ENCODE measurements around the gene UGCG. TPM values are rescaled to one million over a fixed set of nuclear protein-coding genes. Genes with fewer than 3 reads are reported as not detected.

The UGCG gene
- total and polyA plus RNA-seq, 9 donors, result 19.6 to 33.3 (median 25.8) TPM

GRCh38 chr9:111970827-111971226 is 74.2 kb downstream of the UGCG start:
- DNase-seq, result no peak
- no peaks in the 10 kb centered on the region for H3K27me3 ChIP-seq (ENCODE audit: control insufficient read depth, insufficient read depth, low read length)
- WGBS (ENCODE audit: insufficient coverage), result 100% methylated on average over 1 of the region's 2 CpGs
- H3K27ac ChIP-seq (ENCODE audit: low read length), result no peak overlapping the region
- peaks cover 12% of the 10 kb centered on the region for H3K4me1 ChIP-seq (ENCODE audit: control insufficient read depth, insufficient read depth, low read length)
- no peaks in the 10 kb centered on the region for H3K36me3 ChIP-seq (ENCODE audit: control insufficient read depth, insufficient read depth, low read length)
- H3K4me3 ChIP-seq (ENCODE audit: low read length), result no peak overlapping the region
- H3K9me3 ChIP-seq (replicated peaks; ENCODE audit: control insufficient read depth, low read depth, low read length), result no peaks in the 10 kb centered on the region

DNA sequence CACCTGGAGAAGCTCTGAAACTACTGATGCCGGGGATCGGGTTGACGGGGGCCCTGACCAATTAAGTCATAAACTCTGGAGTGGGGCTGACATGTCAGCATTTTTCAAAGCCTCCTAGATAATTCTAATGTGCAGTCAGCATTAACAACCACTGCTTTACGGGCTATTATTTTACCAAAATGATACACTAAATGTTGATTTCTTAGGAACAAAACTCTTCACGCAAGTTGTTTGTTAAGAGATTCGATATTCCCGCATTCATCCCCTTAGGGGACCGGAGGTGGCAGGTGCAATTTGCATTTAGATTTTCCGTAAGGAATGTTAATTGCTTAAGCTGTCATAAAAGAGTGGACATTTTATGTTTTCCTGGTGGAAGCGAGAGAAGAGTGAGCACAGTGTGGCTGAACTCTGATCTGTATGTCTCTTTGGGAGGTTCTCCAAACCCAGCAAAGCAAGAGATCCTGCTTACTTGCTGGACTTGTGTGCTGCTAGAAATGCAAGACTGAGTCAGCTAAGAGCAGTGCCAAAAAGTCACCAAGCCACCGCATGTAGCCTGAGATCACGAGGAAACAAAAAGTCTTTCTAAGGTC is 77.6 kb downstream of the UGCG start:
- WGBS (ENCODE audit: insufficient coverage), result 15% methylated on average over 6 of the region's 12 CpGs
- H3K4me1 ChIP-seq (ENCODE audit: control insufficient read depth, insufficient read depth, low read length), result peaks cover 12% of the 10 kb centered on the region
- peak; percentile 49 for DNase-seq
- peak overlapping the region; percentile 15 for H3K27ac ChIP-seq (ENCODE audit: low read length)
- H3K36me3 ChIP-seq (ENCODE audit: control insufficient read depth, insufficient read depth, low read length), result no peaks in the 10 kb centered on the region
- H3K9me3 ChIP-seq (replicated peaks; ENCODE audit: control insufficient read depth, low read depth, low read length), result no peaks in the 10 kb centered on the region
- no peak overlapping the region for H3K4me3 ChIP-seq (ENCODE audit: low read length)
- no peaks in the 10 kb centered on the region for H3K27me3 ChIP-seq (ENCODE audit: control insufficient read depth, insufficient read depth, low read length)

DNA sequence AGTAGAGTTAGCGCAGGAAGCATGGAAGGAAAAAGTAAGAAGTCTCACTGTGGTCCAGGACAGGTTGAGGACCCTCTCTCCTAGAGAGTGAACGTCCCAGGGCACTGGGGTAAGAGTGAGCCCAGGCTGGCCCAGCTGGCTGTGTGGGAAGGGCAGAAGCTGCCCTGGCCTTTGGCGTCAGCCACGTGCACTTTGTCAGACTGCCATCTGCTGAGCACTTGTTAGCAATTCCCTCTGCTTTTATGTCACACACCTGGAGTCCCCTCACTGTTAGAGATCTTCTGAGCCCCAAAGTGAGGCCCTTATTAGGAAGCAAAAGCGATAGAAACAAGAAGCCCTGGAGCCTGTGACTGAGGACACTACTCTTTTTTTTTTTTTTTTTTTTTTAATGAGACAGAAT is 79.1 kb downstream of the UGCG start:
- WGBS (ENCODE audit: insufficient coverage), result 69% methylated on average over 3 of the region's 5 CpGs
- no peaks in the 10 kb centered on the region for H3K36me3 ChIP-seq (ENCODE audit: control insufficient read depth, insufficient read depth, low read length)
- H3K4me1 ChIP-seq (ENCODE audit: control insufficient read depth, insufficient read depth, low read length), result peaks cover 12% of the 10 kb centered on the region
- H3K9me3 ChIP-seq (replicated peaks; ENCODE audit: control insufficient read depth, low read depth, low read length), result no peaks in the 10 kb centered on the region
- DNase-seq, result no peak
- no peaks in the 10 kb centered on the region for H3K27me3 ChIP-seq (ENCODE audit: control insufficient read depth, insufficient read depth, low read length)
- H3K4me3 ChIP-seq (ENCODE audit: low read length), result no peak overlapping the region
- H3K27ac ChIP-seq (ENCODE audit: low read length), result no peak overlapping the region

DNA sequence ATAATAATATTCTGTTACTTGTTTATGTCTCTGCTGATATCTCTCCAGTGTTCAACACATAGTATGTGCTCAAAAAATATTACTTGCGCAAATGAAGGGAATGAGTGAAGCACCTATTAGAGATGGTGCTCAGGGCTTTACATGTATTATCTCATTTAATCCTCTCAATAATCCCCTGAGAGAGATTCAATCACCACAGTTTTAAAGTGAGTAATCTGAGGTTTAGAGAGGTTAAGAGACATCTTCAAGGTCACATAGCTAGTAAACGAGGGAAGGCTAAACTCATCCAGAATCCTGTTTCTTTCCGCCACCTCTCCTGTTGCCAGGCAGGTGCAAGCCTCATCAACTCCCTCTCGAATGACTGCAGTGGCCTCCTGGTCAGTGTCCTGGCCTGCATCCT is 82.0 kb downstream of the UGCG start:
- Histone ChIP-seq H3K27ac (ENCODE audit: low read length) (no peak overlapping the region), H3K36me3 (ENCODE audit: control insufficient read depth, insufficient read depth, low read length) (no peaks in the 10 kb centered on the region), H3K4me1 (ENCODE audit: control insufficient read depth, insufficient read depth, low read length) (peaks cover 12% of the 10 kb centered on the region), H3K9me3 (replicated peaks; ENCODE audit: control insufficient read depth, low read depth, low read length) (no peaks in the 10 kb centered on the region), H3K27me3 (ENCODE audit: control insufficient read depth, insufficient read depth, low read length) (no peaks in the 10 kb centered on the region), H3K4me3 (ENCODE audit: low read length) (no peak overlapping the region)
- WGBS (ENCODE audit: insufficient coverage), result 80% methylated on average over 1 of the region's 4 CpGs
- no peak for DNase-seq

DNA sequence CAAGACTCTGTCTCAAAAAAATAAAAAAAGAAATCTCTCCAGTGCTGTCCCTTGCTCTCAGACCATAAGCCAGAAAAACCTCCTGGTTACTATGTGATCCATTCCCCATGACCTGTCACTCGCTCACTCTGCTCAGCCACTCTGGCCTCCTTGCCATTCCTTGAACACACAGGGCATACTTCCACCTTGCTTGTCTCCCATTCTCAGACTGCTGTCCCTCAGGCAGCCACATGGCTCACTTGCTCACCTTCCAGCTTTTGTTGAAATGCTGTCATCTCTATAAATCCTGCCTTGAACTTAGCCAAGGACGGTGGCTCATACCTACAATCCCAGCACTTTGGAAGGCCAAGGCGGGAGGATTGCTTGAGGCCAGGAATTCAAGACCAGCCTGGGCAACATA is 82.9 kb downstream of the UGCG start:
- Histone ChIP-seq H3K27me3 (ENCODE audit: control insufficient read depth, insufficient read depth, low read length) (no peaks in the 10 kb centered on the region), H3K4me1 (ENCODE audit: control insufficient read depth, insufficient read depth, low read length) (peaks cover 5% of the 10 kb centered on the region), H3K36me3 (ENCODE audit: control insufficient read depth, insufficient read depth, low read length) (no peaks in the 10 kb centered on the region), H3K27ac (ENCODE audit: low read length) (no peak overlapping the region), H3K4me3 (ENCODE audit: low read length) (no peak overlapping the region), H3K9me3 (replicated peaks; ENCODE audit: control insufficient read depth, low read depth, low read length) (no peaks in the 10 kb centered on the region)
- WGBS (ENCODE audit: insufficient coverage), result 77% methylated on average over 2 of the region's 3 CpGs
- no peak for DNase-seq

DNA sequence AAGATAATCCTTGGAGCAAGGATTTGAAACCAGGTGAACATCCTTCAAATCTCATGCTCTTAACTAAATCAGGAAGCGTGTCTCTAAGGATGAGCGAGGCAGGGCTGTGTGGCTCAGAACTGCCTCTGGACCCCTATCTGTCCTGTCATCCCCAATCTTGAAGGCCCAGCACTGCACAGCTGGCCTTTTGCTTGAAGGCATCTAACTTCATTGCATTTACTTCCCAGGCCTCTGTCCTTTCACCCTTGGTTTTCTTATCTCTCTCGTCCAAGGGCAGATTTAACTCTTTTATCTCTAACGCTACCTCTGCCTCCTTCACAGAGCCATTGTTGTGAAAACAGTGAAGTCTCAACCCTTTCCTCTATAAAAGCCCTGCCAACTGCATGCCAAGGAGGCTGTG is 83.8 kb downstream of the UGCG start:
- H3K9me3 ChIP-seq (replicated peaks; ENCODE audit: control insufficient read depth, low read depth, low read length), result no peaks in the 10 kb centered on the region
- H3K4me1 ChIP-seq (ENCODE audit: control insufficient read depth, insufficient read depth, low read length), result peaks cover 2% of the 10 kb centered on the region
- H3K36me3 ChIP-seq (ENCODE audit: control insufficient read depth, insufficient read depth, low read length), result no peaks in the 10 kb centered on the region
- no peak overlapping the region for H3K27ac ChIP-seq (ENCODE audit: low read length)
- no peak overlapping the region for H3K4me3 ChIP-seq (ENCODE audit: low read length)
- no peak for DNase-seq
- no peaks in the 10 kb centered on the region for H3K27me3 ChIP-seq (ENCODE audit: control insufficient read depth, insufficient read depth, low read length)
- whole genome bisulfite sequencing (ENCODE audit: insufficient coverage), result 92% methylated on average over 2 of the region's 4 CpGs

GRCh38 chr9:111983484-111983908 is 86.9 kb downstream of the UGCG start:
- Histone ChIP-seq H3K27me3 (ENCODE audit: control insufficient read depth, insufficient read depth, low read length) (no peaks in the 10 kb centered on the region), H3K36me3 (ENCODE audit: control insufficient read depth, insufficient read depth, low read length) (no peaks in the 10 kb centered on the region), H3K9me3 (replicated peaks; ENCODE audit: control insufficient read depth, low read depth, low read length) (no peaks in the 10 kb centered on the region), H3K4me1 (ENCODE audit: control insufficient read depth, insufficient read depth, low read length) (no peaks in the 10 kb centered on the region), H3K4me3 (ENCODE audit: low read length) (no peak overlapping the region), H3K27ac (ENCODE audit: low read length) (no peak overlapping the region)
- WGBS (ENCODE audit: insufficient coverage), result 77% methylated on average over 2 of the region's 2 CpGs
- DNase-seq, result no peak

GRCh38 chr9:111984086-111984802 is 87.6 kb downstream of the UGCG start:
- H3K27ac ChIP-seq (ENCODE audit: low read length), result no peak overlapping the region

More at GRCh38 chr9:111984086-111984802, 87.6 kb downstream of the UGCG start:
- Histone ChIP-seq H3K4me3 (ENCODE audit: low read length) (no peak overlapping the region), H3K4me1 (ENCODE audit: control insufficient read depth, insufficient read depth, low read length) (no peaks in the 10 kb centered on the region), H3K27me3 (ENCODE audit: control insufficient read depth, insufficient read depth, low read length) (no peaks in the 10 kb centered on the region), H3K9me3 (replicated peaks; ENCODE audit: control insufficient read depth, low read depth, low read length) (no peaks in the 10 kb centered on the region), H3K36me3 (ENCODE audit: control insufficient read depth, insufficient read depth, low read length) (no peaks in the 10 kb centered on the region)
- no peak for DNase-seq
- WGBS (ENCODE audit: insufficient coverage), result 100% methylated on average over 1 of the region's 5 CpGs

Other genes with a start within 250 kb of the UGCG start
- gene GNG10, start 235.2 kb upstream of the UGCG start, total RNA-seq, result 27.4 TPM
- 10 to 100 TPM; 43.5 to 60.6 (median 50.9) TPM for gene GNG10, start 235.2 kb upstream of the UGCG start, polyA plus RNA-seq (ENCODE audit: insufficient read depth in 1 of 8, insufficient read length in 8 of 8, low replicate concordance in 1 of 8)
- gene SHOC1, start 101.9 kb upstream of the UGCG start, total RNA-seq, result not detected
- under 1 TPM; 0.04 to 0.23 (median 0.07) TPM for gene SHOC1, start 101.9 kb upstream of the UGCG start, polyA plus RNA-seq (ENCODE audit: insufficient read depth in 1 of 8, insufficient read length in 8 of 8, low replicate concordance in 1 of 8)

Data from muscle of leg (tissue), 11 donors.